RPMI8226 (cell line): ENCODE data around the gene MAP2K6.

Source experiments
- DNase-seq: peaks from one replicate; pipeline ENCODE4 v3.0.0-alpha.2; 2015

The MAP2K6 gene

GRCh38 chr17:69497161-69497560 lies 82.7 kb downstream of the MAP2K6 start:
- DNase-seq = no peak

DNA sequence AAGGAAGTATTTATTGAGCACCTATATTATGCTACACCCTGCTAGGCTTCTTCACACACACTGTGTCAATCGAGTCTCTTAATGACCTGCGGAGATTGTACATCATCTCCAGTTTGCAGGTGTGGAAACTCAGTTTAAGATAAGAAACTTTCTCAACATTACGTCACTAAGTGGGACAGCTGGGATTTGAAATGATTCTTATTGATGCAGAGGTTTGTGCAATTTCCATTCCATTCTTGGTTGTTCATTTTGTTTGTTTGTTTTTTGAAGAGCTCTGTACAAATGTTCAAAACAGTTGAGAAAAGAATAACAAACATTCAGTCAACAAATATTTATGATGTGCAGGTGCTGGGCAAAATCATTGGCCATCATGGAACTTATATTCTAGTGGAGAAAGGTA lies 84.8 kb downstream of the MAP2K6 start:
- DNase-seq = no peak

GRCh38 chr17:69500911-69501429 lies 86.5 kb downstream of the MAP2K6 start:
- no peak for DNase-seq

- no peak for DNase-seq
Observed at GRCh38 chr17:69501591-69502468, 87.3 kb downstream of the MAP2K6 start.

- DNase-seq = no peak
Observed at GRCh38 chr17:69503711-69504110, 89.2 kb downstream of the MAP2K6 start.

GRCh38 chr17:69505740-69506139 lies 91.2 kb downstream of the MAP2K6 start:
- no peak for DNase-seq

- DNase-seq = peak; percentile 4
Observed at GRCh38 chr17:69506489-69506888, 92.0 kb downstream of the MAP2K6 start.

DNA sequence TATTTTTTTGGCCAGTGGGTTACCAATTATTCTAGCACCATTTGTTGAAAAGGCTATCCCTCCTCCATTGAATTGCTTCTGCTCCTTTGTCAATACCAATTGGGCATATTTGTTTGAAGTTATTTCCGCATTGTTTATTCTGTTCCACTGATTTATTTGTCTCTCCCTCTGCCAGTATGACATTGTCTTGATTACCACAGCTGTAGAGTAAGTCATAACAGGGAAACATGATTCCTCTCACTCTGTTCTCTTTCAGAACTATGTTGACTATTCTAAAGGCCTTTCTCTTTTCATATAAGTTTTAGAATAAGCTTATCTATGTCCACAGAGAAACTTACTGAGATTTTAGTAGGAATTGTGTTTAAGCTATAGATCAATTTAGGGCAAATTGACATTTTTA lies 94.3 kb downstream of the MAP2K6 start:
- no peak for DNase-seq

- DNase-seq = no peak
Observed at GRCh38 chr17:69511250-69511649, 96.8 kb downstream of the MAP2K6 start.

- no peak for DNase-seq
Observed at GRCh38 chr17:69512946-69513345, 98.4 kb downstream of the MAP2K6 start.

- no peak for DNase-seq
Observed at GRCh38 chr17:69516225-69516624, 101.7 kb downstream of the MAP2K6 start.

DNA sequence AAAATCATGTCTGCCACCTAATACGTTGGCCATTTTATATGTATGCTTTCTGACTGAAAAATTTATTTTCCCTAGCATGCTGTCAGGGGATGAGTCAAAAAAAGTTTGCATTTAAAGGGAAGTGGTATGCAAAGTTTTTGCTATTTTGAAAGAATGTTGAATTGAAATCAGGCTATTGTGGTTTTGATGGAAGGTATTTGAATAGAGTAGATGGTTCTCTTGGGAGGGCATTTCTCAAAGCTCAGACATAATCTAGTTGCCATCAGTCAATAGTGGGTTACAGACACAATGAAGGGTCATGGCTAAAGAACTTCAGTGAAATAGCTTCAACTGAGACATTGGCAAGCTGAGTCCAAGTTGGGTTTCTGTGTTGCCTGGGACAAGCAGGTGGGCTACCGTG lies 102.4 kb downstream of the MAP2K6 start:
- DNase-seq = no peak

GRCh38 chr17:69518951-69519350 lies 104.5 kb downstream of the MAP2K6 start:
- no peak for DNase-seq

- peak; percentile 29 for DNase-seq
Observed at GRCh38 chr17:69523244-69523861, 108.9 kb downstream of the MAP2K6 start.

DNA sequence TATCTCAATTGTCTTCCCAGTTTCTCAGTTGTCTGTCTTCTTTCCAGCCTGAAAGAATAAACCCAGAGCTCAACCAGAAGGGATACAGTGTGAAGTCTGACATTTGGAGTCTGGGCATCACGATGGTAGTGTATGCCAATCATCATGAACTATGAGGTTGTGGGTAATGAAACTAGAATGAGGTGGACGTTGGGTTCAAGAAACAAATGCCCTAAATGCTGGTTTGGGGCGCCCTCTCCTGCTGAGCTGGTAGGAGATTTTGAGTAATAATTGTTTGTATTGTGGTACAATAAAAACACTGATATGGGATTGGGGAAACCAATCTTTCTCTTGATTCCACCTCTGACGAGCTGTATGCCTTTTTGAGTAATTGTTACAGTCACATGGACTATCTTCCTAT lies 110.4 kb downstream of the MAP2K6 start:
- DNase-seq = no peak

- DNase-seq = peak; percentile 37
Observed at GRCh38 chr17:69525920-69526841, 111.7 kb downstream of the MAP2K6 start.

GRCh38 chr17:69528035-69528434 lies 113.5 kb downstream of the MAP2K6 start:
- DNase-seq = no peak

GRCh38 chr17:69533481-69534234 lies 119.2 kb downstream of the MAP2K6 start:
- DNase-seq = no peak

DNA sequence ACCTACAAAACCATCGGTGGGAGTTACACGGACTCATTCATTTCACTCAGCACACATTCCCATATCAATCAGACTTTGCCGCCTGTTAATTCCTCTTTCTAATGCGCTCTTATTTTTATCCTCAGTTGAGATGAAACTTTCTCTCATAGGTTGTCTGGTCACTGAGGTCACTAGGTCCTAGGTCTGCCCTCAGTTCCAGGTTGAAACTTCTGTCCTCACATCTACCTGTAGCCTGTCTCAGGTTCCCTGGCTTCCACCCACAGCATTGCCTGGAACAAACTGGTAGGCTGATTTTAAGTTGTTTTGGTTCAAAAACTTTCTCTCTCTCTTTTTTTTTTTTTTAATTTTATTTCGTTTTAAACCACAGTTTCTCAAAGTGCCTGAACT lies 119.7 kb downstream of the MAP2K6 start:
- DNase-seq = no peak

DNA sequence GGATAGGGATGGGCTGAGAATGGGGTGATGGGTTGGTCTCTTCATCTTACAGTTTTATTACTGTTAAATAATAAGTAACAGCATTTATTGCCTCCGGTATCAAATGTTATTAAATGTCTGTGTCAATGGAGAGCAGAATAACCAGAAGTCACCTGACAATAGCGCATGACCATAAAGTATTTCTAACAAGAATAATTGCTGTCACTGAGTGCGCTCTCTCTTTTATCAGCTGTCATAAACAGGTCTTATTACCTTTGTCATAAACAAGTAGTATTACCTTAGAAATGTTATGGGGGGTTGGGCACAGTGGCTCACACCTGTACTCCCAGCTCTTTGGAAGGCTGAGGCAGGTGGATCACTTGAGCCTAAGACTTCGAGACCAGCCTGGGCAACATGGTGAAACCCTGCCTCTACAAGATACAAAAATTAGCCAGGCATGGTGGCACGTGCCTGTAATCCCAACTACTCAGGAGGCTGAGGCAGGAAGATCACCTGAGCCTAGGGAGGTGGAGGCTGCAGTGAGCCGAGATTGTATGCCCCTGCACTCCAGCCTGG lies 120.6 kb downstream of the MAP2K6 start:
- no peak for DNase-seq

GRCh38 chr17:69538795-69539194 lies 124.3 kb downstream of the MAP2K6 start:
- no peak for DNase-seq

- DNase-seq = no peak
Observed at GRCh38 chr17:69539274-69539673, 124.8 kb downstream of the MAP2K6 start.
